ENCODE data around the gene ATP6V0A1. TPM values are rescaled to one million over a fixed set of nuclear protein-coding genes. Genes with fewer than 3 reads are reported as not detected.
"Not testable (repeated sequence)": the region's sequence is repeated elsewhere in the genome, so short reads cannot be mapped to it uniquely, and the experiment has no call there.

ATP6V0A1 gene
- total RNA-seq, 4 donors from 2014 or later = 51.9 to 74.9 (median 63.9) TPM

GRCh38 chr17:42411905-42412679, 46.6 kb upstream of the ATP6V0A1 start:
- peaks cover 96 to 100% (median 100%) of the 10 kb centered on the region in 4 donors for H3K4me1 ChIP-seq
- no peak for TF ChIP-seq EP300 (IDR thresholded peaks at IDR 0.05)
- TF ChIP-seq, protein P1, sequence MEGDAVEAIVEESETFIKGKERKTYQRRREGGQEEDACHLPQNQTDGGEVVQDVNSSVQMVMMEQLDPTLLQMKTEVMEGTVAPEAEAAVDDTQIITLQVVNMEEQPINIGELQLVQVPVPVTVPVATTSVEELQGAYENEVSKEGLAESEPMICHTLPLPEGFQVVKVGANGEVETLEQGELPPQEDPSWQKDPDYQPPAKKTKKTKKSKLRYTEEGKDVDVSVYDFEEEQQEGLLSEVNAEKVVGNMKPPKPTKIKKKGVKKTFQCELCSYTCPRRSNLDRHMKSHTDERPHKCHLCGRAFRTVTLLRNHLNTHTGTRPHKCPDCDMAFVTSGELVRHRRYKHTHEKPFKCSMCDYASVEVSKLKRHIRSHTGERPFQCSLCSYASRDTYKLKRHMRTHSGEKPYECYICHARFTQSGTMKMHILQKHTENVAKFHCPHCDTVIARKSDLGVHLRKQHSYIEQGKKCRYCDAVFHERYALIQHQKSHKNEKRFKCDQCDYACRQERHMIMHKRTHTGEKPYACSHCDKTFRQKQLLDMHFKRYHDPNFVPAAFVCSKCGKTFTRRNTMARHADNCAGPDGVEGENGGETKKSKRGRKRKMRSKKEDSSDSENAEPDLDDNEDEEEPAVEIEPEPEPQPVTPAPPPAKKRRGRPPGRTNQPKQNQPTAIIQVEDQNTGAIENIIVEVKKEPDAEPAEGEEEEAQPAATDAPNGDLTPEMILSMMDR (IDR thresholded peaks at IDR 0.05) = no peak
- TF ChIP-seq POLR2A (IDR thresholded peaks at IDR 0.05; ENCODE audit: low read depth) = no peak
- TF ChIP-seq POLR2AphosphoS5 (IDR thresholded peaks at IDR 0.05) = no peak
- no peak for DNase-seq (ENCODE audit: extremely low spot score)
- peak overlapping the region; percentile 4 to 37 (median 21) for H3K4me3 ChIP-seq
- H3K27me3 ChIP-seq = no peaks in the 10 kb centered on the region
- intact Hi-C loops (cut with DNase I) = no loop called here
- H3K9me3 ChIP-seq = no peaks in the 10 kb centered on the region
- peaks cover 0 to 4% (median 0%) of the 10 kb centered on the region in 4 donors for H3K36me3 ChIP-seq
- H3K27ac ChIP-seq (replicated peaks in 1 of 4) = peak overlapping the region; percentile 97 to 100 (median 100)
- WGBS = 59% methylated on average over 11 of the region's 11 CpGs

DNA sequence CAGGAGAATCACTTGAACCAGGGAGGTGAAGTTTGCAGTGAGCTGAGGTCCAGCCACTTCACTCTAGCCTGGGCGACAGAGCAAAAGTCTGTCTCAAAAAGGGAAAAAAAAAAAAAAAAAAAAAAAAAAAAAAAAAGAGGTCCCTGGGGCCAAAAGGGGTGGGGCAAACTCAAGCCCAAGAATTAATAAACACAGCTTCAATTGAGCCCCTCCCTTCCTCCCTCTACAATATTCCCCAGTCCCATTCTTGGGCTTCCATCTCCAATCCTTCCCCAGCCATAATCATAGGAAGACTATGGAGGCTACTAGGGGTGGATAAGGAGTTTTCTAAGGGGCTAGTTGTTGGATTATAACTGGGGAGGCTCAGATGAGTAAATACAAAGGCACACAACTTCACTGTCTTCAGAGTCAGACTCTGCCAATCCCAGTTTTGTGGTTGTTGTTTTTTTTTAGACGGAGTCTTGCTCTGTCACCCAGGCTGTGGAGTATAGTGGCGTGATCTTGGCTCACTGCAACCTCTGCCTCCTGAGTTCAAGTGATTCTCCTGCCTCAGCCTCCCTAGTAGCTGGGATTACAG, 45.1 kb upstream of the ATP6V0A1 start:
- no peaks in the 10 kb centered on the region for H3K9me3 ChIP-seq
- intact Hi-C loops (cut with DNase I) = no loop called here
- no peak for DNase-seq (ENCODE audit: extremely low spot score)
- H3K27ac ChIP-seq (replicated peaks in 1 of 4) = peak overlapping the region; percentile 97 to 100 (median 100)
- TF ChIP-seq, protein P1 (IDR thresholded peaks at IDR 0.05) = no peak
- TF ChIP-seq EP300 (IDR thresholded peaks at IDR 0.05) = no peak
- TF ChIP-seq POLR2A (IDR thresholded peaks at IDR 0.05; ENCODE audit: low read depth) = no peak
- TF ChIP-seq POLR2AphosphoS5 (IDR thresholded peaks at IDR 0.05) = no peak
- no peaks in the 10 kb centered on the region for H3K27me3 ChIP-seq
- H3K4me3 ChIP-seq = peak overlapping the region in 2 of 4 donors; percentile 7 to 33
- H3K36me3 ChIP-seq = peaks cover 0 to 4% (median 0%) of the 10 kb centered on the region in 4 donors
- WGBS = 40% methylated on average over 3 of the region's 3 CpGs
- peaks cover 96 to 100% (median 100%) of the 10 kb centered on the region in 4 donors for H3K4me1 ChIP-seq

DNA sequence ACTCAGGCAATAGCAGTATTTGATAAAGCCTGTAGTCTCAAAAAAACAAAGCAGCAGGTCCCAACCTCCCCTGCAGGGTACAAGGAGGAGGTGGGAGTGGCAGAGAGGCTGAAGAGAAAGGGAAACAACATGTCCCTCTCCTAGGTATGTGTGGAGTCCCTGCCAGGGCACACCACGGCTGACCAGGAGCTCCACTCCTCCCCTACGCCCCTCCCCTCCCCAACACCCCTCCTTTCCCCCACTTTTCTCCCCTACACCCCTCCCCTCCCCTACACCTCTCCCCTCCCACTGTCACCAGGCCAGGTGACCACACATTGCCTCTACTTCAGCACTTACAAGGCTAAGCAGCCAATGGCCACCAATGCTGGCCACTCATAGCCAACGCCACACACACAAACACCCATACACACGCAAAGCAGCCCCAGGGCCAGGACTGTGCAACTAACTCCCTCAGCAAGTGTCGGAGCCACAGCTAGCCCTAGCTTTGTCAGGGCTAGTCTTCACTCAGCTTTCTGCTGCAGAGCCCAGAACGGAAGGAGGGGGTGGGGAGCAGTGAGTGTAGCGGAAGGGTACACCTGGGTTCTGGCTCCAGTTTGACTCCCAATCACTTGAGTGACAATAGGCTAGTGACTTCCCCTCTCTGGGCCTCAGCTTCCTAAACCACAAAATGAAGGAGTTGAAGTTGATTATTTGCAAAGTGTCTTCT, 43.8 kb upstream of the ATP6V0A1 start:
- 66% methylated on average over 5 of the region's 7 CpGs for WGBS
- peak overlapping the region; percentile 97 to 100 (median 100) for H3K27ac ChIP-seq (replicated peaks in 1 of 4)
- H3K4me3 ChIP-seq = peak overlapping the region; percentile 11 to 33 (median 22)
- intact Hi-C loops (cut with DNase I) = no loop called here
- no peak for DNase-seq (ENCODE audit: extremely low spot score)
- no peaks in the 10 kb centered on the region for H3K9me3 ChIP-seq
- TF ChIP-seq EP300 (IDR thresholded peaks at IDR 0.05) = no peak
- peak; percentile 34 to 46 for TF ChIP-seq POLR2AphosphoS5 (IDR thresholded peaks at IDR 0.05)
- peaks cover 96 to 100% (median 100%) of the 10 kb centered on the region in 4 donors for H3K4me1 ChIP-seq
- H3K27me3 ChIP-seq = no peaks in the 10 kb centered on the region
- no peaks in the 10 kb centered on the region for H3K36me3 ChIP-seq

GRCh38 chr17:42417981-42418380, 40.7 kb upstream of the ATP6V0A1 start:
- Histone ChIP-seq H3K27ac (replicated peaks in 1 of 4) (peak overlapping the region; percentile 97 to 100 (median 100)), H3K4me3 (peak overlapping the region in 3 of 4 donors; percentile 15 to 97 (median 95)), H3K4me1 (peaks cover 79 to 85% (median 84%) of the 10 kb centered on the region in 4 donors)
- 67% methylated on average over 5 of the region's 5 CpGs for WGBS
- H3K9me3 ChIP-seq; intact Hi-C loops (cut with DNase I); H3K36me3 ChIP-seq; H3K27me3 ChIP-seq; DNase-seq (ENCODE audit: extremely low spot score): not testable (repeated sequence)

GRCh38 chr17:42421136-42421506, 37.6 kb upstream of the ATP6V0A1 start:
- Histone ChIP-seq H3K36me3 (no peaks in the 10 kb centered on the region), H3K27ac (replicated peaks in 1 of 4) (peak overlapping the region; percentile 97 to 100 (median 100)), H3K4me3 (peak overlapping the region; percentile 83 to 99 (median 96)), H3K4me1 (peaks cover 58 to 76% (median 74%) of the 10 kb centered on the region in 4 donors), H3K27me3 (no peaks in the 10 kb centered on the region), H3K9me3 (no peaks in the 10 kb centered on the region)
- TF ChIP-seq EP300 (IDR thresholded peaks at IDR 0.05) = no peak
- no peak for TF ChIP-seq POLR2A (IDR thresholded peaks at IDR 0.05; ENCODE audit: low read depth)
- TF ChIP-seq POLR2AphosphoS5 (IDR thresholded peaks at IDR 0.05) = no peak
- TF ChIP-seq, protein P1 (IDR thresholded peaks at IDR 0.05) = no peak
- 3% methylated on average over 4 of the region's 6 CpGs for WGBS
- DNase-seq (ENCODE audit: extremely low spot score) = no peak
- intact Hi-C loops (cut with DNase I) = loop anchor here (5.0 kb wide), 1 partner anchor 36 kb away; the partner anchor contains the start of gene ATP6V0A1
